A204.1 (cell line): Measurements from ENCODE around the gene RPS6KA2.

Source experiments
- FAIRE-seq: peaks from 2 replicates; lab custom pipeline; 2012; peaks lifted over from hg19 to GRCh38; lab: Jason Lieb, UNC

RPS6KA2 gene

DNA sequence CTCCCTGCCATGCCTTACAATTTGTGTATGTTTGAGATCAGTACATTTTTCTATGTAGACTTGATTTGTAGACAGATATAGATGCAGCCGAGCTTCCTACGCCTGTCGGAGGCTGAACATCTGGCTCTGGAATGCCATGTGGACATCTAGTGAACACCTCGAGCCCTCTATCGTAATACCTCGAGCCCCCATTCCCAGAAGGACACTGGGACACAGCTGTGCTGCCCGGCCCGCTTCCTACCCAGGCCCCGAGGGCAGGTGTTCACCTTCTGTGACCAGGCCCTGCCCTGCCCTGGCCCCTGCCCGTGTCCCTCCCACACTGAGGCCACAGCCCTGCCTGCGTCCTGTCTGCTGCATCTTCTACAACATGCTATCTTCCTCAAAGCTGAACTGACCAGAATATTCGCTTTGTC is 12.9 kb downstream of the RPS6KA2 start:
- no peak for FAIRE-seq

DNA sequence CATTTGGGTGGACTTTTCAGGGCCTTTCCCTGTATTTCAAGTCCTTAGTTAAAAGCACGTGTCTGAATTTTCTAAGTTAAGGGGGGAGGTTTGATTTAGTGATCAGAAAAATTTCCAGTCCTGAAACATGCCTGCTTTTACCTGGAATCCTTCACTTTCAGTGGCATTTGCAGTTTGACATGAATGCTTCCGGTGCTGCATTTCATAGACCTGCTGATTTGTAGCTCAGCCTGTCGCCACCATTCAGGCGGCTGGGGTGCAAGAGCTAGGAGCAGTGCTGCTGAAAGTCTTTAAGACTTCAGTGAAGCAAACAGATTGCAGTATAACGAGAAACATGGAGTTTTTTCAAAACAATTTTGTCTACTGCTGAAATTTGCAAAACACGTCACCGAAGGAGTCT is 14.0 kb downstream of the RPS6KA2 start:
- FAIRE-seq: no peak

DNA sequence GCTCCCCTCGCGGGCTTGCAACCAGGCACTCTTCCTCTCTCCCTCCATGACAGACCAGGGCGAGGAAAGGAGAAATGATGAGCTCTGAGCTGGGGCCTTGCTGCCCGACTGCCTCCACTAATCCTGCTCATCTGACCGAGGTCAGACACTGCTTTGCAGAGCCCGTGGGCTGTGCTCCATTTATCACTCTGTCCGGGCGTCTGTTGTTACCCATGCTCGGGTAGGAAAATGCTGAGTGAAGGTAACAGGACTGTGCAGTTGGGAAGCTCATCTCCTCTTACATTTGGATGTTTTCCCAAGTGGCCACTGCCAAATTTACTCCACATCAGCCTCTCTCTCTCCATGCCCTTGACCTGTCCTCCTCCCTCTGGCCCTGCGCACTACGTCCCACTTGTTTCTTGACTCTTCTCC is 14.6 kb downstream of the RPS6KA2 start:
- FAIRE-seq: no peak

DNA sequence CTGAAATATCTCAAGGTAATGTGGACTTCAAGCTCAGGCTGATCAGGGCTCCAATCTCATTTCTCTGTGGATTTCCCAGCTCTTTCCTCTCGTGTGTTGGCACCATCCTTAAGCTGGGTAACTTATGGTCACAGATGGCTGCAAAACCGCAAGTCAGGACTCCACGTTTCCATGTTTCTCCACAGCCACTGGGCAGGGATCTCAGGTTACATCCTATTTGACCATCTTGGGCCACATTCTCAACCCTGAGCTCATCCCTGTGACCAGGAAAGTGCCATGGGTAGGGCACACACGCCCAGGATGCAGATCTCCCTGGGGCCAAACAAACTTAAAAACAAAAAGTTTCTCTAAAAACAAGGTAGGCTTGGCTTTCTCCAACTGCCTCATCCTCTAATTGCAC is 15.4 kb downstream of the RPS6KA2 start:
- FAIRE-seq: no peak

DNA sequence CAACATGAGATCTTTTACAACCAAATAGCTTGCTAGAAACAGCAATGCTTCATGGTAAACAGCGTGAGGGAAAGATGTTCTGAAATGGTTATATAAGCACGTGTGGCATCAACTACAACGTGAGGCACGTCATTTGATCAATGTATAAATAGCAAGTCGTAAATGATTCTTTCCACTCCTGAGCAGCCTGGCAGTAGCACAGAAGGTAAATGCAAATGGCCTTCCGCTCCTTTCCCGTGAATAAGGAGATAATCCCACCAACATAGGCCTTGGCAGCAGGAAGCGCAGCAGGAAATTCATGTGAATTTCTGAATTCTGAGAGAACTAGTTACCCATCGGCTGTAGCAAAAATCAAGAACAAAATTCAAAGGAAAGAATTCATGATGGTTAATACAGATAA is 17.0 kb downstream of the RPS6KA2 start:
- no peak for FAIRE-seq

DNA sequence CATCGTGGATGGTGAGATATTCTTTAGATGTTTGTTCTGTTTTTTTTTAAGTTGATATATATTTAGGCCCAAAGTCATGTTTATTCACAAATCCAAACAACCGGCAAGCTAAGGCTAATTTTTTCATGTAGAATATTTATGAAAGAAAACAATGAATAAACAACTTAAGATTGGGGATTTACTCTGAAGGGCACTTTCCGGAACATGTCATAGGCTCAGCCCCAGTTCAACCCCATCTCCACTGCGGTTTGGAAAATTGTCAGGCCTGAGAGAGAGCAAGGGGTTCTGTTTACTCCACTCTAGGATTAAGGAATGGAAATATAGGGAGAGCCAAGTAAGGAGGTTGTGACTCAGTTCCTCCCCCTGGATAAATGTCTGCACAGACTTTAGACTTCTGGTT is 18.3 kb downstream of the RPS6KA2 start:
- FAIRE-seq: no peak

DNA sequence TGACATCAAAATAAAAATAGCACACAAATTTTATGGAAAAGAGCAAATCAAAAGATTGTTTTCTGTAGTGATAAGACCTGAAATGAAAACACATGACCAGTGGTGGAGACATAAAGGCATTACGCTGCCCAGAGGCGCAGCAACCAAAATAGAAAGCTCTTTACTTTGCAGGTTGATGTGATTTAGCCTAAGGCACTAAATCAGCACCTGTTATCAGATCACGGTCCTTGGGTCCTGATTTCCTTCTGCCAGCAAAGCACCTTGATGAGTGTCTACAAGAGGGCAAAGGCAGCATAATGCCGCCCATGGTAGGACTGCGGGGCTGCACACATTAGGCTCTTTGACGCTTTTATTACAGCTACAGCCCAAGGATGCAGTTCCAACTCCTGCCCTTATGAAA is 21.3 kb downstream of the RPS6KA2 start:
- no peak for FAIRE-seq

DNA sequence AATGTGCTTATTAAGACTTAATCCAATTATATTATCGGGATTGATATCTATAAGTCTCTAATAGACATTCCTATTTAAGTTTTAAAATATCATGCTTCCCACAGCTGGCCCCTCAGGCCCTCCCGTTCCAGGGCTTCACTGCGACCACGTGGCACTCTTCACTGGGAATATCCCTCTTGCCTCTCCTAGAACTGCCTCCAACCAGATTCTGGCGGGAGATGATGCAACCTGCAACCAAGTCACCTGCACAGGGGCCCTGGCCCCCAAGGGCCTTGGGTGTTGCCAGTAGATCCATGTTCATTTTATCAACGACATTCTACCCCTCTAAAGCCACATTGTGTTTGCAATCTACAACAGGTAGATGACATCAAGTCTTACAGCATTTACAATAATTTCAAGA is 22.1 kb downstream of the RPS6KA2 start:
- FAIRE-seq: no peak

DNA sequence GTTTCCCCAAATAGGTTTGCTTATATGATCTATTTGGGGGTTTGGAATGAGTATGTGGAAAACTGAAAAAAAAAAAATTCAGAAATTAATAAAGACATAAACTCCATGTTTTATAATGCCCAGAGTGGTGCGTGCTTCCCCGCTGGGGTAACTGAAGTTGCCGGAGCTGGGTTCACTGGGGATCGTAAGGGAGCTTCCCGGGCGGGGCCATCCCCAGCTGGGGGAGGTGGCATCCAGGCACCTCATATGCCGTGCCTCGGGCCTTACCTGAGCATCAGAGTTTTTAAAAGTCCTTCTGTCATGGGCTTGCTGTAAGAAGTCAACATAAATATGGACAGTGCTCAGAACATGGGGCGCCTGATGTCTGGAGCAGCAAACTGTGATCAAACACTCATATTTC is 22.7 kb downstream of the RPS6KA2 start:
- FAIRE-seq: no peak

DNA sequence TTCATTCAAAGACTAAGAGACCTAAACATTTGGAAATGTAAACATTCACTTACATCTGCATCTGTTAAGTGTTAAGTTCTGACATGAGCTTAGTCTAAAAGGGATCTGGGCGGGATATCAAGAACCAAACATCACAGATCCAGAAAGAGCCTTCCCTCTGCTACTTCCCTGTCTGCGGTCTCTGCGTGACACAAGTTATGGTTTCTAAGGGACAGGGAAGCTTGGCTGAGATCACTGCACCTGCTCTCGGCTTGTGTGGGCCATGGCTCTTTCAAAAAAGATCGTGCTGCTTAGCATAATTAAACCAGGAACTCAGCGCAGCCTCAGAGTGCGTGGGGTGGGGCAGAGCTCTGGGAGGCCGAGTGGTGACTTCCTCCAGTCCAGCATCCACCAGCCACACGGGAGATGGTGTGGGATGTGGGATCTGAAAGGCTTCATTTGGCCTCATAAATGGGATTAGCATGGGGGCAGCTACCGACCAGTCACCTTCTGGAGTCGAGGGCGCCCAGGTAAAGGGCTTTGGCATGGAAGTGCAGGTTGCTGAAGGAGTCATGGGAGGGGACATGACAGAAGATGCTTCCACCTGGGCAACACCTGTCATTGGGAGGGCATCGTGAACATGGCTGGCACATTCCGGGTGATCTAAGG is 23.9 kb downstream of the RPS6KA2 start:
- no peak for FAIRE-seq

DNA sequence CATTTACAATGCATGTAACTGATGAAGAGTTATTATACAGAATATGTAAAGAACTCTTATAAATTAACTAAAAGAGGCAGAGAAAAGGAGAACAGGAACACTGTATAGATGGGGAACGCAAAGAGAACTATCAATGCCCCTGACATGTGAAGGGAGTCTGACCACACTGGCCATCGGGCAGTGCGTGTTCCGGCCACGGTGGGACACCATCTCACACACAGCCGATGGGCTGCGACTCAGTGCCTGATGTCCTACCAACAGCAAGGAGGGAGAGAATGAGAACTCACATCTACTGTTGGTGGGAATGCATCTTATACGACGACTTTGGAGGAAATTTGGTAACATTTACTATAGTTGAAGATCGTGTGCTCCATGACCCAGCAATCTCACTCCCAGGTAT is 25.1 kb downstream of the RPS6KA2 start:
- no peak for FAIRE-seq

DNA sequence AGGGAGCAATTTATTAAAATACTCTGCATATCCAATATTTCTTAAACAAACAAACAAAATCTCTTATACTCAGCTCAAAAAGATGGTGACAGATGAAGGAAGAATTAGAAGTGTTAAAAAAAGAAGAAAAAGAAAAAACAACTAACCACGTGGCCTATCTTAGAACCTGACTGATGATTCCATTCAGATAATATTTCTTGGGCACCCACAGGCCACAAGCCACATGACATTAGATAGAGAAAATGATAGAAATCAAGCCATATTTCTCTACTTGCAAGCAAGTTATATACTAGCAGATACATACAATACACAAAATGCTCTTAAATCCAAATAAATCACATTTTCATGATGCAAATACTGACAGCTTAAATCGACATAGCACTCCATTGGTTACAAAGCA is 26.1 kb downstream of the RPS6KA2 start:
- no peak for FAIRE-seq

DNA sequence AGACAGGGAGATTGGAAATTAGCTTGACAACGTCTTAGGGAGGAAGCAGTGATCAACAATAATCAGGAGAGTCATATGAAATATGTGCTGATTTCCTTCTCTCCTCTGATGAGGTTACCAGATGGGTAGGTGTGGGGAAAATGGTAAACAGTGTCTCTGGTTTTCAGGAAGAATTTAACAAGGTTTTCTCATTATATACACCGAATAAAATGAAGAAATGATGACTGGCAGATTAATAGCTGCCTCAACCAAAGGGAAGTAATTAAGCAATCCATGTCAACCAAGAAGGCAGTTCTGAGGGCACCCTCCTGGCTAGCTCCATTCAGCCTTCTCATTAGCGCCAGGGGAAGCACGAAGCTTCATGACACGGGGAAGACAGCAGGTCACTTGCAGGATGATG is 27.8 kb downstream of the RPS6KA2 start:
- no peak for FAIRE-seq

DNA sequence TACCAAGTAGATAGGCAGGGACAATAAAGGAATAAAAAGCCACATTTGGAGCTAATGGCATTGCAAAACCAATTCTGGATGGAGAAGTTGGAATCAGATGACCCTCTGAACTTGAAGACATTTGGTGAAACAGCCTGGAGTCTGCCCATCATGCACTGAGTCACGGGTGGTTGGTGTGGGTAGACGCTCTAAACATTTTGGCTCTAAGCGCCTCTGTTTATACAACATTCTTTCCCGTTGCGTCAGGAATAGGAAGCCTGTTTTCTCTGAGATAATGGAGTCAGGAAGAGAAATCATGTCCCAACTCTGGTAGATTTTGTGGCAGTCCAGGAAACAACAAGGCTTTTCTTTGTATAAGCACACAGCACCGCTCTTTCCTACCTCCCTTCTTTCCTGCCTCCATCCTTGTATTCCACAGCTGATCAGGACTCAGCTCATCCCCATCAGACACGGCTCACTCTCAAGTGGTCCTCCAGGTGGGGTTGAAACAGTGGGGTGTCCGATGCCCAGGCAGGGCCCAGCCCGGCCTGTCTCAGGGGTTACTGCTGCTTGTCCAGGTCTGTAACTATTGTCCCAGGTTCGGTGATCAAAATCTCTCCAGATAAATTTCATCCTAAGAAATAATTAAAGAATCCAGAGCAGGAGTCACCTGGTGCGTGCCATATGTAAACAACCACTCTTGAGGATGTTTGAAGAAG is 28.5 kb downstream of the RPS6KA2 start:
- no peak for FAIRE-seq

DNA sequence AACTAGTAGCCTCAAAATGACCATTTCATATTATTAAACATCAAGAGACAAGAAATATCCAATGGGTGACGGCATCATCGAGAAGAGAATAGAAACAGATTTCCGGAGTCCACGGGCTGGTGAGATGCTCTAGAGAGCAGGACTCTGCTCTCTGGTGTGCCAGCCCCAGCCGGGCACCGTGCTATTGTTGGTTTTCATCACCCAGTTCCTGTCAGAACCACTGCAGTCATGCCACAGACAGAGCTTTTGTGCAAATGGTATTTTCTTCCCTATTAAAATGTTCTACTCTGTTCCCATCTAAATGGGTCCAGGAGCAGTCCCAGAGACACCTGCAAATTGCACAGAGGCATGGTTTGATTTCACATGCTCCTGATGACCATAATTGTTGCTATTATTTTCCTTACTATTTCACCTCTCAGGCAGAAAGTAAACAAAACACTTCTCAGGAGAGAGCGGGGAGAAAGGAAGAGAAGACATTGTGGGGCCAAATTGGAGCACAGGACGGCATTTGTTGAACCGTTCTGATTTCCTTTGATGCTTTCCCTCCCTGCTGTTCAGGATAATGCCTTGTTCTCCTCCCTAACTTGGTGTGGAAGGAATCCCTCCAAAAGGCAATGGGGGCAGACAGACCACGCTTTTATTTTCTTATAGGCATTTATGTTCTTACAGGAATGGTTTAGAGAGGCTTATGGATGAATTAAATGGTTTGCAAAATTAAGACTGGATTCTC is 29.2 kb downstream of the RPS6KA2 start:
- FAIRE-seq: no peak

DNA sequence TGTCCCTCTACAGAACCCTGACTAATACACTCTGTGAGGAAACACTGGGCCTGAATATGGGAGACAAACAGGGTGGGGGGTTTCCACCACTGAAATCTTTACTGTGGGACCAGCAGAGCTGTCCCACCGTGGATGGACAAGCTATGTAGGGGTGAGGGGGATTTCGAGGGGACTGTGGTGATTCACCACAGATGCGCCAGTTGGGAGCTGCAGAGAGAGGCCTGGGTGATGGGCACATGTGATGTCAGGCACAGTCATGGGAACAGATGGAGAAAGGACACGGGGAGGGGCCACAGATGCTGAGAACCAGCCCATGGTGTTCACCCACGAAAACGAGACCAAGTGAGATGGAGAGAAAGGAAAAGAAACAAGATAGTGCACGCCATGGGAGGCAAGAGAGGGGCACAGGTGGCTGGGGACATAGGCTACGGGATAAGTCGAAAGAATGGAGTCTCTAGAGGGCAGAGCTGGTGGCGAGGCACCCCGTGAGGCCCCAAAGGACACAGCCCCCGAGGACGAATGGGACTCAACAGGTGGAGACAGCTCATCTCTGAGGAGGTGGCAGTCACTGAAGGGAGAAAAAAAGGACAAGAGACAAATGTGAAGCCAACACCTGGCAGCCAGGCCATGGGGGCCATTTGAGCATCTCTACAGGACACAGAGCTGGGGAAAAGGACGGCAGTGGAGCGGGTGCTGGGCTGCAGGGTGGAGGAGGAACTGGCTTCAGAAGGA is 30.1 kb downstream of the RPS6KA2 start:
- FAIRE-seq: no peak

DNA sequence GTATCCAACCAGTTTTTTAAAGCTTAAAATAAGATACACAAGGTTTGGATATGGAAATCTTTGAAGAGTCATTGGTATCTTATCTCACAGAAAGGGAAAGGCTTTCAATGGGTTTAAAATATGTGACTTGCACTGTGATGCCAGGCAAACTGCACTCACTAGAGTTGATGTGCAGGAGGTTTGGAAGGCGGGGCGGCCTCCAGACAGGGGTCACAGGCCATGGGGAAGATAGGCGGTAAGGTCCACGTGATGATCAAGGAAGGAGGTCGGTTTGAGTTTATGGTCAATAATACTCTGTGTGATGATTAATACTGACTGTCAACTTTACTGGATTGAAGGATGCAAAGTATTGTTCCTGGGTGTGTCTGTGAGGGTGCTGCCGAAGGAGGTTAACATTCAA is 31.1 kb downstream of the RPS6KA2 start:
- no peak for FAIRE-seq

DNA sequence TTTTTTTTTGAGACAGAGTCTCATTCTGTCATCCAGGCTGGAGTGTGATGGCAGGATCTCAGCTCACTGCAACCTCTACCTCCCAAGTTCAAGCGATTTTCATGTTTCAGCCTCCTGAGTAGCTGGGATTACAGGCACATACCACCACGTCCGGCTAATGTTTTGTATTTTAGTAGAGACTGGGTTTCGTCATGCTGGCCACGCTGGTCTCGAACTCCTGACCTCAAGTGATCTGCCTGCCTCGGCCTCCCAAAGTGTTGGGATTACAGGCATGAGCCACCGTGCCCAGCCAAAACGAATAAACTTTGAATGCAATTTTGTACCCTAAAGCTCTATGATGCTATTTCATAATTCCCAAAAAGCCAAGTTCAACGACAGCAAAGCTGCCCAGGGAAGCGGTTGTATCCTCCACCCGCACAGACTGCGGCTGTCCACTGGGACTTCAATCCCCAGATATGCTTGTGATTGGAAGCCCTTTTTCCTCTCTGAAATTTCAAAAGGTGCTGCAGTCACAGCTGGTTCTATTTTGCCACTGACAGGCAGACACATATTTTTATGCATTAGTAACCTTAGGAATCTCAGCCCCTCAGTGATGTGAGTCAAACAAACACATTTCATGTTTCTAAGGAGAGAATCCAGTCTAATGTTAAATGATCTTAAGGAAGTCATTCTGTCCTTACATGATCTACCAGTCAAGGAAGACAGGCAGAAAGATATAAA is 31.8 kb downstream of the RPS6KA2 start:
- no peak for FAIRE-seq

DNA sequence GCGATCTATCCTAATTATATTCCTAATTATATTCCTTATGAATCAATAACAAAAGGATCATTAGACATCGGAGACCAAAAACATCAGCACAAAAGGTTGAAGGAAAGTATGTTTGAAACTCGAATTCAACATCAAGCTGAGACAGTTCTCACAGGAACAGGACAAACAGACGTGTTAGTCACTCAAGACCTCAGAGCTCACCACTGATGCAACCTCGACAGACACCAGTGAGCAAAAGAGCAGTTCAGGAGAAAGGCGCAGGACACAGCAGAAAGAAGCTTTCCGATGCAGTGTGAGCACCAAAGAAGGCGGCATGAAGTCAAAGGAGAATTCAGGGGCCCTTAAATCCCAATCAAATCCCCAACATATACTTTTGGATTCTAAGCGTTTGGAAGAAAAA is 34.2 kb downstream of the RPS6KA2 start:
- FAIRE-seq: no peak

DNA sequence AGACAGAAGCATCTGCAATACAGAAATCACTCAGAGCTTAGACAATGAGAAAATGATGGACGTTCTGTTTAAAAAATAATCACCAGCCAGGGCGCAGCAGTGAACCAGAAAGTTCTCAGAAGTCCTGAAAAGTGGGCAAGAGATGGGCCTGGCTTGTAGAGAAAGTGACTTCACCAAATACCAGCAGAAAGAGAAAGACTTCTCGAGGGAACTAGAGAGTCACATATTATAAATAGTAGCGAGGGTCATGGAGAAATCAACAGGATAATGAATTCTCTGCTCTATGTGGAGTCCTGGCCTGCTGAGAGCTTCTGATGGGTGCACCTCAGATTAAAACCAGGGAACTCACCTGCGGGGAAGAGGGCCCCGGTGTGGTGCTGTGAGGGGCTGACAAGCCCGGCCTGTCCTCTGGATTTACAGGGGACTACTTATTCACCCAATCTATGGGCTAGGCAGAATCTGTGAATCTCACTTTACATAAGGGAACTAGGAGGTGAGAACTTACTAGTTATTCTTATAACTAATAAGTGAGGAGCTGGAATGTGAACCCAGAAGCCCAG is 35.0 kb downstream of the RPS6KA2 start:
- FAIRE-seq: no peak

DNA sequence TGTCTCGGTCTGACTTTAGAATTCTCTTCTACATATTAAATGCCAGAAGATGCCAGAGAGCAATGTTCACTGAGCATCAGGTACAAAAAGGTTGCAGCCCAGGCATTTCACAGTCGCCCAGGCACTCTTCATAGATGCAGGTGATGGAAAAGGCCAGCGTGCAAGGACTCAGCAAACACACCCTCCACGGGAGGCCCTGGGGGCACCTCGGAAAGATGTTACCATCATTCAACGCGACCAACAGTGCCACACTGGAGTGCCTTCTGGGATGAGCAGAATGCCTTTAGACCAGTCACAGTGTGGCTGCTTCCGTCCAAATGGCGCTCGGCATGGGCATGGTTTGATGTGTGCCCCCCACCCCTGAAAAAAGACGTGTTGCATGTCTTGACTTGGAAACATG is 36.0 kb downstream of the RPS6KA2 start:
- FAIRE-seq: no peak
